SU-DHL-6 (cell line): ENCODE measurements around the gene LRCH1.

Experiments
- CTCF ChIP-seq: fragments of 200-600 bp; sonication (generic); IDR thresholded peaks from one replicate; pipeline ENCODE4 v1.5.1; 2017; ENCODE audit warnings: antibody characterized with exemption, mild to moderate bottlenecking, low read length, moderate library complexity; ENCODE audit not compliant: insufficient read depth, poor library complexity, severe bottlenecking
- EZH2phosphoT487 ChIP-seq: fragments of 200-600 bp; sonication (generic), shearing (Covaris generic); conservative IDR thresholded peaks from 2 replicates; pipeline ENCODE4 v1.6.1; 2018; ENCODE audit warnings: mild to moderate bottlenecking, antibody characterized with exemption, low read length, moderate library complexity, mixed read lengths

DNA sequence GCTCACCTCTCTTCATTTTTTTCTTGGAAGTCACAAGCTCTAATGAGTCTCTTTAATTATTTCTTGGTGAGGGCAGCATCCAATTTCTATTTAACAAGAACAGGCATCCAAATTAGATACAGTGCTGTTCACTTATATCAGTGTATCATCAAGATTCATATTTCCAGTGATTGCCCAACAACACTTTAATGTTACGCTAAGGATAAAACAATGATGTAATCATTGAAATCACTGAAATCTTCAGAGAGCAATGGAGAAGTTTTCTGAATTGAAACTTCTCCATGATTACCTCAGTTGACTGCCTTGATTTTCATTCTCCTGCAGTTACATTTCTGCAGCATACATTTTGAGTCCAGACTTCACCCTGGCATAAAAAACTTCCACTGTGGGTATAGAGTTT lies 17.1 kb upstream of the LRCH1 start:
- TF ChIP-seq CTCF, result no peak
- no peak for TF ChIP-seq EZH2phosphoT487
